Activated CD8-positive, alpha-beta memory T cell treated with anti-CD3 and anti-CD28 coated beads, Interleukin-2, amount 50 U/mL, for 48 hours (primary cell): ENCODE measurements around the gene CACNA1H.

ENCODE experiments used
- DNase-seq: peaks from one replicate; pipeline ENCODE4 v3.0.0-alpha.2; 2020

The CACNA1H gene

GRCh38 chr16:1159325-1159972 is 6.5 kb downstream of the CACNA1H start:
- DNase-seq = no peak

GRCh38 chr16:1159973-1160772 is 7.3 kb downstream of the CACNA1H start:
- no peak for DNase-seq

DNA sequence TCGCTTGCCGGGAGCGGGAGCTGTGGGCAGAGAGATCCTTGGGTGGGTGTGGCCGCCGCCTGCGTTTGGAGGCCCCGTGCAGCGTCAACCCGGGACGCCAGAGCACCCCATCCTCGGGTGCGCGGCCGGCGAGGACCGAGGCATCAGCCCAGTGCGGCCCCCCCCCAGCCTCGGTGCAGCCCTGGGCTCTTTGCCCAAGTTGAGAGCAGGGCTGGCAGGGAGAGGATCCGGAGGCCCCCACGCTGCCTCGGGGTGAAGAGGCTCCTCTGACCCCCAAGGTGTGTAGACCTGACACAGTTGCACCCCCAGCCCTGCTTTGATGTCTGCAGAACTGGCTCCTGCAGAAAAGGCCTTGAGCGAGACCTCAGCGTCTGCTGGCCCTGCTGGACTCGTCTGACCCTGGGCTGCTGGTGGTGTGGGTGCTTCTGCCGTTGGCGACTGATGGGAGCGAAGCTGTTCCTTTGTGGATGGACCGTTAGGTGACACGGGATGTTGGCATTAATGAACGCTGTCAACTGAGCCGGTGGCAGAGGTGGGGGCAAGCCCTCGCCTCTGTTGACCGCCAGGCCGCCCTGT is 8.0 kb downstream of the CACNA1H start:
- DNase-seq = no peak

GRCh38 chr16:1162701-1163566 is 10.0 kb downstream of the CACNA1H start:
- DNase-seq = no peak

- DNase-seq = no peak
Observed at GRCh38 chr16:1163567-1164055, 10.7 kb downstream of the CACNA1H start.

GRCh38 chr16:1164382-1164781 is 11.5 kb downstream of the CACNA1H start:
- DNase-seq = no peak

DNA sequence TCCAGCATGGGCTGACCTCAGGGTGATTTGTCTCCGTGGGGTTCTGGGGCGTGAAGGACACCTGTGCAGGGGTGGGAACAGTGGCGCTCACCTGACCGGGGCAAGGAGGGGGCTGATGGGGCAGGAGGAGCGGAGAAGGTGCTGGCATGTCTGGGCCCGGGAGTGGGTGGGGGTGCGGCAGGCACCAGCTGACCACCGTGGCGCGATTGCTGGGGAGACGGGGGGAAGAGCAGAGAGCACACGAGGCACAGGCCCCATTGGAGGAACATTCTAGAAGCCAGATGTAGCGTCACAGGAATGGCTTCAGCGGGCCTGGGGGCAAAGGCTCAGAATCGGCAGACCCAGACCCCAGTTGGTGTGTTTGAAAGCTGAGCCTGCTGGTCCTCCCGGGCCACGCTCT is 12.1 kb downstream of the CACNA1H start:
- no peak for DNase-seq

GRCh38 chr16:1165511-1165910 is 12.6 kb downstream of the CACNA1H start:
- DNase-seq = no peak

DNA sequence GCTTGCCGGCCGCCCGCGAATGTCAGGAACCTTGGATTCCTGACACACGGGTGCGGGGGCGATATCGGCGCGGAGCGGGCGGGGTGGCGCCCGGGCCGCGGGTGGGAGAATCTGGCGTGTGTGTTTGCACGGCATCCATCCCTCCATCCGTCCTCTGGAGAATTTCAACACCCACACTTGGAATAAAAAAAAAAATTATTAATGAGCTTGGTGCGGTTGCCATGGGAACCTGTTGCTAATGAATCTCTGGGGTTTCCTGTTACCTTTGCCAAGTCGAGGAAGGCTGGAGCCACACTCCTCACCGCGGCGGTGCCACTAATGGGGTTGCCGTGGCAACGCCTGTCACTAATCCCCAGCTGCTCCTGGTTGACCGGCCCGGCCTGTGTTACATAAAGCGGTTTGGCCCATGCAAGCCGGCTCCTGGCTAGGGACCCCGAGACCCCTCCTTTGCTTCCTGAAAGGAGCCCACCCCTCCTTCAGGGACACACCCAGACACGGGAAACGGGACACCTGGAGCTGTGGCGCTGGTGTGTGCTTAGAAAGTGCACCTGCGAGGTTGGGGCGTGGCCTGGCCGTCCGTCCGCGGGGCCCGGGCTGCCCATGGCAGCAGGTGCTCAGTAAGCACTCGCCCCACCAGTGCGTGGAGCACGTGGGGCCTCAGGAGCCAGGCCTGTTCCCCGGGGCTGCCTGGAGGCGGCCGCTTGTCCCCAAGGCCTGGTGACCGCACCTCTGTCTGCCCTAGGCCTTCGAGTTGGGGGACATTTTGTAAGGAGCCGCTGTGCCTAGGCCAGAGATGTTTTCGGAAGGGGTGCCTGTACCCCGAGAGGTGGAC is 14.6 kb downstream of the CACNA1H start:
- no peak for DNase-seq

DNA sequence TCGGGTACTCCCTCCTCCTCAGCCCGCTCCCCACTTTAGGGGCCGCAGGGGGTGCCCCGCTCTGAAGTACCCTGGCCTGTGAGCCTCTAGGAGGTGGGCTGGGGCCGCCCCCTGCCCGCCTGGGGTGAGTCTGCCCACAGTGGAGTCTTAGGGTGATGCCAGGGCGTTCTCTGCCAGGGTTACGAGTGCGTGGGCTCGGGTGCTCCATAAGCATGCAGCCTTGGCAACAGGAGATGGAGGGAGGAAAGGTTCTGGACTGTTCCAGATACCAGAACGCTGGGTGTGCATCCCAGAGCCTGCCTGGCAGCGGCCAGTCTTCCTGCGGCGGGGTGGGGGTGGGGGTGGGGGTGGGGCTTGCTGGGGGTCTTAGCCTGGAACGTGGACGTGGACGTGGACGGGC is 15.9 kb downstream of the CACNA1H start:
- no peak for DNase-seq

DNA sequence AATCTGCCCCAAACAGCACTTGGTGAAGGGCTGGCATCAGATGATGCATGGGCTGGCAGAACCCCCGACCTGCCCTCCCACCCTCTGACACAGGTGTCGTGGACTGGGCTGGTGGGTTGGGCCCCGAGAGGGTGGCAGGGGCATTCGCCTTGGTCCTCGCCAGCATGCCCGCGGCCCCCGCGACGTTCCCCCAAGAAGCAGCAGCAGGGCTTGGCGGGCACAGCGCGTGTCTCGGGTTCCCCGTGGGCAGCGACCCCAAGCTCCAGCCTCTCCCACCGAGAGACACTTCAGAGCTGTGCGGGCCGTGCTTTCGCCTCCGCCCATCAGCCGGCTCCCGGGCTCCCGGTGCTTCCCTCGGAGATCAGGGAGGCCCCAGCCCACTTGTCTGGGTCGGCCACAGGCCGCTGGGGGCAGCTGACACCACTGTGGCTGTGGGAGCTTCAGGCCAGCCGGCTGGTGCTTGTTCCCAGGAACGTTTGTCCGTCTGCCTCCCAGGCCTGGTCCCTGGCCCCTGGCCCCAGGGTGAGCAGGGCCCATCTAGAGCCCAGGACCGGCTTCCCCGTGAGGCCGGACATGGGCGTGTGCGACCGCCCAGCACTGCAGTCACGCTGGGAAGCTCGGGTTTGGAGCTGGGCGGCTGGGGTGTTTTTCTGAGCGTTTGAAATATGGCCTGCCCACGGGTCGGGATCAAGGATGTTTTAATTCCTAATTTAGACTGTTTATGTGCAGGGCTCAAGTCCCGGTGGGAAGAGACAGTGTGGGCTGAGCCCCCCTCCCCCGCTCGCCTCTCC is 16.6 kb downstream of the CACNA1H start:
- no peak for DNase-seq

DNA sequence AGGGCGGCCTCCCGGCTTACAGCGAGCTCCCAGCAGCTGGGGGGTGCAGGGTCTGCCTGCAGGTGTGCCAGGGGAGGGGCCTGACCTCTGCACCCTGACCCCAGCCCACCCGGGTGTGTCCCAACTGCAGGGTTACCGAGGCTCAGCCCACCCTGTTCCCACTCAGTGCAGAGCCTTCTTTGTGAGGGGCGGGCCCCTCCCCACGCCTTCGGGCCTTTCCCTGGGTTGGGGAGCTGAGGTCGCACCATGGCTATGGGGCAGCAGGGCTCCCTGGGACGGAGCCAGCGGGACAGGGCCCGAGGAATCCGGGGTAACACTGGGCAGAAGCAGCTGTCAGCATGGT is 17.1 kb downstream of the CACNA1H start:
- DNase-seq = no peak

- DNase-seq = no peak
Observed at GRCh38 chr16:1171001-1171400, 18.1 kb downstream of the CACNA1H start.

- no peak for DNase-seq
Observed at GRCh38 chr16:1171854-1172428, 19.0 kb downstream of the CACNA1H start.

DNA sequence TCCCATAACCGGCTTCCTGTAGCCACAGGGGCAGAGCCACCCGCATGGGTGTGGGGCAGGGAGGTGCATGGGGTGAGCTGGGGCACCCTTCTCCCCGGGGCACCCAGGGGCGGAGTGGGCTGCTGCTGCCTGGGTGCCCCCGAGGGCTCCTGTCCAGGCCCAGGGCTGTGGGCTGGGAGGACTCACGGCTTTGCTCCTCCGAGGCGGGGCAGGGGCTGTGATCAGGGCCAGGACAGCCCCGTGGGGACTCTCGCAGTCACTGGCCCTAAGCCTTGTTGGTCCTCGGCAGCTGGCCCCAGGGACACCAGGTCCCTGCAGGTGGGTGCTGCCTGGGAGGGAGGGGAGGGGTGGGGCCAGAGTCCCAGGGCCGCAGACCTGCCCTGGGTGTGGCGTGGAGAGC is 19.7 kb downstream of the CACNA1H start:
- DNase-seq = no peak

DNA sequence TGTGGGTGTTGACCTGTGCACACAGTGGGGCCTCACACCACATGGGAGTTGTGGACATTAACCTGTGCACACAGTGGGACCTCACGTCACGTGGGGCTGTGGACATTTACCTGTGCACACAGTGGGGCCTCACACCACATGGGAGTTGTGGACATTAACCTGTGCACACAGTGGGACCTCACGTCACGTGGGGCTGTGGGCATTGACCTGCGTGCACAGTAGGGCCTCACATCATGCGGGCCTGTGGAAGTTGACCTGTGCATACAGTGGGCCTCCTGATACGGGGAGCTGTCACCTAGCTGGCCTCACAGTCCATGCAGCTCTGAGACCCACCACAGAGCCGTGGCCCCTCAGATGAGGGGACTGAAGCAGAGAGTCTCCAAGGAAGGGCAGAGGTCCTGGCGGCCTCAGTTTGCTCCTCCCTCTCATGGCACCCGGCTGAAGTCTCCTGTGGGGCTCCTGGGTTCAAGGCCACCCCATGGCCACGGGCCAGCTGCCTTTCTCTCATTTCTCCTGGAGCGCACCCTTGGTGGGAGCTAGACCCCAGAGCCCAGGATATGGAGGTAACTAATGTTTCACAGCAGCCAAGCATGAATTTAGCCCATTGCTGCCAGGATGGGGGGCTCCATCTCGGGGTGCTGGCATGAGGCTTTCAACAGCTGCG is 21.0 kb downstream of the CACNA1H start:
- no peak for DNase-seq

DNA sequence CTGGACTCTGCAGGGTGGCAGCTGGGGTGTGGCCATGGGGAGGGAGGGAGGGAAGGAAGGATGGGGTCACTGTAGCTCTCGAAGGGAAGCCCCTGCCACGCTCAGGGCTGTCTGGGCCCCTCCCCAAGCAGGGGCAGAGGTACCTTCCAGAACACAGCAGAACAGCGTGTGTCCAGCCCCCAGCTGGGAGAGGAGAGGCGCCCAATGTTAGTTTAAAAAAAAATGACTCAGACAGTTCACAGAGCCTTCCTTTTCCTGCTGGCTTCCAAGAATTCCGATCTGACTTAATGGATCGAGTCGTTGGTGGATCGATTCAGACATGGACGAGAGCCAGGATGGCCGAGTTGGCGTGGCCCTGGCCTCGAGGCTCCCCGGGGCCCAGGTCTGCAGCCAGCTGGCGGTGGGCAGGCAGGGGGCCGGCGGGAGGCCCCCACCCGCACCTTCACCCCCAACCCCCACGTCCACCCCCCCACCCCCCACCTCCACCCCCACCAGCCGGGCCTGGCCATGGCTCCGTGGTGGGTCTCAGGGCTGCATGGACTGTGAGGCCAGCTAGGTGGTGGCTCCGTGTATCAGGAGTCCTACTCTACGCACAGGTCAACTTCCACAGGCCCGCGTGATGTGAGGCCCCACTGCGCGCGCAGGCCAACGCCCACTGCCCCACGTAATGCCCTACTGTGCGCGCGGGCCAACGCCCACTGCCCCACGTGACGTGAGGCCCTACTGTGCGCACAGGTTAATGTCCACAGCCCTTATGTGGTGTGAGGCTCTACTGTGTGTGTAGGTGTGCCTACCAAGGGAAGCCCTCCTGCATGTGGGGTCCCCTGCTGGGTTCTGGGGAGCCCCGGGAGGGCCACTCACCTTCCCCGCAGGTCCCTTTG is 21.8 kb downstream of the CACNA1H start:
- no peak for DNase-seq

GRCh38 chr16:1175566-1176279 is 22.8 kb downstream of the CACNA1H start:
- no peak for DNase-seq
